HepG2 (cell line): ENCODE measurements around the gene PRSS8. TPM values are rescaled to one million over a fixed set of nuclear protein-coding genes. Genes with fewer than 3 reads are reported as not detected.

ENCODE experiments used
- ARNT2 ChIP-seq: sonication (generic); formaldehyde crosslinking; IDR thresholded peaks from 2 replicates; pipeline ENCODE4 v1.8.0; 2022; ENCODE audit warnings: mild to moderate bottlenecking, low read depth, missing genetic modification reagents, moderate library complexity
- CBFB ChIP-seq: sonication (generic); formaldehyde crosslinking; IDR thresholded peaks from 2 replicates; pipeline ENCODE4 v1.4.0; 2020; ENCODE audit warnings: missing genetic modification reagents
- ELF4 ChIP-seq: sonication (generic); formaldehyde crosslinking; IDR thresholded peaks from 2 replicates; pipeline ENCODE4 v1.5.0; 2020; ENCODE audit warnings: missing genetic modification reagents, mild to moderate bottlenecking, moderate library complexity, borderline replicate concordance
- MATR3 ChIP-seq: sonication (generic); formaldehyde crosslinking; IDR thresholded peaks from 2 replicates; pipeline ENCODE4 v1.4.0; 2020; ENCODE audit warnings: missing genetic modification reagents
- NFE2L1 ChIP-seq: sonication (generic); formaldehyde crosslinking; IDR thresholded peaks from 2 replicates; pipeline ENCODE4 v1.4.0; 2020; ENCODE audit warnings: missing genetic modification reagents, mild to moderate bottlenecking, borderline replicate concordance
- polyA plus RNA-seq, 8 experiments: library from polyadenylated mRNA; depleted of rRNA in 3 of 8; stranded (reverse) in 7 of 8; unstranded in 1 of 8; fragments of >200 nt; fragmentation: Illumina TruSeq in 4 of 8; extraction: Trizol in 4 of 8; gene quantifications; 2 replicates each; pipeline versions ENCODE4 v1.2.1 to v1.2.3, GENCODE V29; 2011 to 2016; ENCODE audit warnings: low read depth in 4 of 8, missing spikeins in 1 of 8, mixed read lengths in 1 of 8; ENCODE audit not compliant: insufficient read depth in 1 of 8
- total RNA-seq, 5 experiments: library from RNA; depleted of rRNA; stranded (reverse); fragments of >200 nt; fragmentation: Illumina TruSeq; extraction: Trizol; gene quantifications; 2 replicates each; pipeline ENCODE4 v1.2.3, GENCODE V29; 2016; ENCODE audit warnings: low read depth in 1 of 5
- TF ChIP-seq, protein P1 (sequence below): sonication (generic); formaldehyde crosslinking; IDR thresholded peaks from 2 replicates; pipeline ENCODE4 v1.5.0; 2020; ENCODE audit warnings: mild to moderate bottlenecking, missing genetic modification reagents
- TF ChIP-seq, protein P2 (sequence below): IDR thresholded peaks from 2 replicates; pipeline ENCODE4 v1.6.1; 2016; ENCODE audit warnings: low read depth, missing genetic modification reagents, missing compliant biosample characterization
- TF ChIP-seq, protein P3 (sequence below): IDR thresholded peaks from 2 replicates; pipeline ENCODE4 v1.6.1; 2018; ENCODE audit warnings: missing genetic modification reagents
- TF ChIP-seq, protein P4 (sequence below): IDR thresholded peaks from 2 replicates; pipeline ENCODE4 v1.6.1; 2016; ENCODE audit warnings: missing compliant biosample characterization, missing genetic modification reagents, borderline replicate concordance

PRSS8 gene
- total and polyA plus RNA-seq, 2 of the 13 experiments (the other 11 are each of a cell fraction or from before 2014, with no cell fraction given) = 2.6 to 7.2 TPM

DNA sequence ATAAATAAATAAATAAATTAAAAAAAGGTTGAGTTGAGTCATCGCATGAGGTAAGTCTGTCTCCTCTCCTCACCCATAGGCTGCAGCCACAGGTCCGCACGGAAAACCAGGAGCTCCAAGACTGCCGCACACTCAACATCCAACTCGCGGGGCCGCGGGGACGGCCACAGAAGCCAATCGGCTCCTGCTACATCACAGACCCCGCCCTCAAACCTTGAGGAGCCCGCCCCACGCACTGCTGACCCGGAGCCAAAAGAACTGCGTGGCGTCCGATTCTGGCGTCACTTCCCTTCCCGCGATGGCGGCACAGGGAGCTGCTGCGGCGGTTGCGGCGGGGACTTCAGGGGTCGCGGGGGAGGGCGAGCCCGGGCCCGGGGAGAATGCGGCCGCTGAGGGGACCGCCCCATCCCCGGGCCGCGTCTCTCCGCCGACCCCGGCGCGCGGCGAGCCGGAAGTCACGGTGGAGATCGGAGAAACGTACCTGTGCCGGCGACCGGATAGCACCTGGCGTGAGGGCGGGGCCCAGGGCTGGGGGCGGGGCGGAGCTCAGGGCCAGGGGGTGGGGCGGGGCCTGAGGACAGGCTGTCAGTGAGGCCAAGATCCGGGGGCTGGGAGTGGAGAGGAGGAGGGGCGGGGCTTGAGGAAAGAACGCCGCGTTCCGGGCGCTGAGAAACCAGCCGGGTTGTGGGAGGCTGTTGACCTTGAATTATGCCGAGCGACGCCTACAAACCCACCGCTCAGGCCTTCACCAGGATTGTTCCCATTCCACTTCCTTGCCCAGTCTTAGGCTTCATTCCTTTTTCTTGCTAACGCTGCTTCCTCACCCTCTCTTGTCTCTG lies 17.9 kb downstream of the PRSS8 start, which contains the start of gene KAT8 (continued):
- TF ChIP-seq, protein P1, sequence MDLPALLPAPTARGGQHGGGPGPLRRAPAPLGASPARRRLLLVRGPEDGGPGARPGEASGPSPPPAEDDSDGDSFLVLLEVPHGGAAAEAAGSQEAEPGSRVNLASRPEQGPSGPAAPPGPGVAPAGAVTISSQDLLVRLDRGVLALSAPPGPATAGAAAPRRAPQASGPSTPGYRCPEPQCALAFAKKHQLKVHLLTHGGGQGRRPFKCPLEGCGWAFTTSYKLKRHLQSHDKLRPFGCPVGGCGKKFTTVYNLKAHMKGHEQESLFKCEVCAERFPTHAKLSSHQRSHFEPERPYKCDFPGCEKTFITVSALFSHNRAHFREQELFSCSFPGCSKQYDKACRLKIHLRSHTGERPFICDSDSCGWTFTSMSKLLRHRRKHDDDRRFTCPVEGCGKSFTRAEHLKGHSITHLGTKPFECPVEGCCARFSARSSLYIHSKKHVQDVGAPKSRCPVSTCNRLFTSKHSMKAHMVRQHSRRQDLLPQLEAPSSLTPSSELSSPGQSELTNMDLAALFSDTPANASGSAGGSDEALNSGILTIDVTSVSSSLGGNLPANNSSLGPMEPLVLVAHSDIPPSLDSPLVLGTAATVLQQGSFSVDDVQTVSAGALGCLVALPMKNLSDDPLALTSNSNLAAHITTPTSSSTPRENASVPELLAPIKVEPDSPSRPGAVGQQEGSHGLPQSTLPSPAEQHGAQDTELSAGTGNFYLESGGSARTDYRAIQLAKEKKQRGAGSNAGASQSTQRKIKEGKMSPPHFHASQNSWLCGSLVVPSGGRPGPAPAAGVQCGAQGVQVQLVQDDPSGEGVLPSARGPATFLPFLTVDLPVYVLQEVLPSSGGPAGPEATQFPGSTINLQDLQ = 0 out of 2 replicates have a peak, but pooled peaks have one; percentile 46
- TF ChIP-seq ARNT2 (CRISPR knock-in tag) = no peak; the same call in none of the 2 replicates
- TF ChIP-seq MATR3 = 0 out of 2 replicates have a peak, but pooled peaks have one; percentile 45
- TF ChIP-seq, protein P2, sequence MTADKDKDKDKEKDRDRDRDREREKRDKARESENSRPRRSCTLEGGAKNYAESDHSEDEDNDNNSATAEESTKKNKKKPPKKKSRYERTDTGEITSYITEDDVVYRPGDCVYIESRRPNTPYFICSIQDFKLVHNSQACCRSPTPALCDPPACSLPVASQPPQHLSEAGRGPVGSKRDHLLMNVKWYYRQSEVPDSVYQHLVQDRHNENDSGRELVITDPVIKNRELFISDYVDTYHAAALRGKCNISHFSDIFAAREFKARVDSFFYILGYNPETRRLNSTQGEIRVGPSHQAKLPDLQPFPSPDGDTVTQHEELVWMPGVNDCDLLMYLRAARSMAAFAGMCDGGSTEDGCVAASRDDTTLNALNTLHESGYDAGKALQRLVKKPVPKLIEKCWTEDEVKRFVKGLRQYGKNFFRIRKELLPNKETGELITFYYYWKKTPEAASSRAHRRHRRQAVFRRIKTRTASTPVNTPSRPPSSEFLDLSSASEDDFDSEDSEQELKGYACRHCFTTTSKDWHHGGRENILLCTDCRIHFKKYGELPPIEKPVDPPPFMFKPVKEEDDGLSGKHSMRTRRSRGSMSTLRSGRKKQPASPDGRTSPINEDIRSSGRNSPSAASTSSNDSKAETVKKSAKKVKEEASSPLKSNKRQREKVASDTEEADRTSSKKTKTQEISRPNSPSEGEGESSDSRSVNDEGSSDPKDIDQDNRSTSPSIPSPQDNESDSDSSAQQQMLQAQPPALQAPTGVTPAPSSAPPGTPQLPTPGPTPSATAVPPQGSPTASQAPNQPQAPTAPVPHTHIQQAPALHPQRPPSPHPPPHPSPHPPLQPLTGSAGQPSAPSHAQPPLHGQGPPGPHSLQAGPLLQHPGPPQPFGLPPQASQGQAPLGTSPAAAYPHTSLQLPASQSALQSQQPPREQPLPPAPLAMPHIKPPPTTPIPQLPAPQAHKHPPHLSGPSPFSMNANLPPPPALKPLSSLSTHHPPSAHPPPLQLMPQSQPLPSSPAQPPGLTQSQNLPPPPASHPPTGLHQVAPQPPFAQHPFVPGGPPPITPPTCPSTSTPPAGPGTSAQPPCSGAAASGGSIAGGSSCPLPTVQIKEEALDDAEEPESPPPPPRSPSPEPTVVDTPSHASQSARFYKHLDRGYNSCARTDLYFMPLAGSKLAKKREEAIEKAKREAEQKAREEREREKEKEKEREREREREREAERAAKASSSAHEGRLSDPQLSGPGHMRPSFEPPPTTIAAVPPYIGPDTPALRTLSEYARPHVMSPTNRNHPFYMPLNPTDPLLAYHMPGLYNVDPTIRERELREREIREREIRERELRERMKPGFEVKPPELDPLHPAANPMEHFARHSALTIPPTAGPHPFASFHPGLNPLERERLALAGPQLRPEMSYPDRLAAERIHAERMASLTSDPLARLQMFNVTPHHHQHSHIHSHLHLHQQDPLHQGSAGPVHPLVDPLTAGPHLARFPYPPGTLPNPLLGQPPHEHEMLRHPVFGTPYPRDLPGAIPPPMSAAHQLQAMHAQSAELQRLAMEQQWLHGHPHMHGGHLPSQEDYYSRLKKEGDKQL = peak; percentile 38; the same call in 1 of the 2 replicates
- no peak for TF ChIP-seq ELF4 (CRISPR knock-in tag)
- TF ChIP-seq, protein P3, sequence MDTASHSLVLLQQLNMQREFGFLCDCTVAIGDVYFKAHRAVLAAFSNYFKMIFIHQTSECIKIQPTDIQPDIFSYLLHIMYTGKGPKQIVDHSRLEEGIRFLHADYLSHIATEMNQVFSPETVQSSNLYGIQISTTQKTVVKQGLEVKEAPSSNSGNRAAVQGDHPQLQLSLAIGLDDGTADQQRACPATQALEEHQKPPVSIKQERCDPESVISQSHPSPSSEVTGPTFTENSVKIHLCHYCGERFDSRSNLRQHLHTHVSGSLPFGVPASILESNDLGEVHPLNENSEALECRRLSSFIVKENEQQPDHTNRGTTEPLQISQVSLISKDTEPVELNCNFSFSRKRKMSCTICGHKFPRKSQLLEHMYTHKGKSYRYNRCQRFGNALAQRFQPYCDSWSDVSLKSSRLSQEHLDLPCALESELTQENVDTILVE (CRISPR knock-in tag) = peak; percentile 98
- TF ChIP-seq, protein P4, sequence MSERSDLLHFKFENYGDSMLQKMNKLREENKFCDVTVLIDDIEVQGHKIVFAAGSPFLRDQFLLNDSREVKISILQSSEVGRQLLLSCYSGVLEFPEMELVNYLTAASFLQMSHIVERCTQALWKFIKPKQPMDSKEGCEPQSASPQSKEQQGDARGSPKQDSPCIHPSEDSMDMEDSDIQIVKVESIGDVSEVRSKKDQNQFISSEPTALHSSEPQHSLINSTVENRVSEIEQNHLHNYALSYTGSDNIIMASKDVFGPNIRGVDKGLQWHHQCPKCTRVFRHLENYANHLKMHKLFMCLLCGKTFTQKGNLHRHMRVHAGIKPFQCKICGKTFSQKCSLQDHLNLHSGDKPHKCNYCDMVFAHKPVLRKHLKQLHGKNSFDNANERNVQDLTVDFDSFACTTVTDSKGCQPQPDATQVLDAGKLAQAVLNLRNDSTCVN (CRISPR knock-in tag) = peak; percentile 39
- TF ChIP-seq CBFB = peak; percentile 85
- no peak for TF ChIP-seq NFE2L1 (CRISPR knock-in tag)
